GM11168 (cell line): ENCODE data around the gene GJD4.

ENCODE experiments used
- in situ Hi-C: fragments of 300-500 bp; cut with MboI; formaldehyde crosslinking; loops from one replicate; pipeline ENCODE4 v1.12.0; 2022; ENCODE audit warnings: low sequenced_read_pairs; ENCODE audit not compliant: unreplicated experiment

GJD4 gene

GRCh38 chr10:35642035-35642792 lies 37.1 kb downstream of the GJD4 start, which contains the start of gene FZD8:
Gene FZD8 (minus strand): TSS chr10:35642296. CDS start chr10:35641429, 867 bp downstream.
- in situ Hi-C loops, result loop anchor here (25.0 kb wide), 1 partner anchor 1220 kb away; no protein-coding TSS in a partner anchor

GRCh38 chr10:35642793-35643114 lies 37.6 kb downstream of the GJD4 start:
- in situ Hi-C loops, result loop anchor here (25.0 kb wide), 1 partner anchor 1220 kb away; no protein-coding TSS in a partner anchor

GRCh38 chr10:35643151-35644049 lies 38.3 kb downstream of the GJD4 start:
- in situ Hi-C loops, result loop anchor here (25.0 kb wide), 1 partner anchor 1219 kb away; no protein-coding TSS in a partner anchor

- in situ Hi-C loops, result loop anchor here (25.0 kb wide), 1 partner anchor 1218 kb away; no protein-coding TSS in a partner anchor
These were observed 39.2 kb downstream of the GJD4 start for GRCh38 chr10:35644050-35644950.

- in situ Hi-C loops, result no loop called here
These were observed 45.8 kb downstream of the GJD4 start for GRCh38 chr10:35650894-35651293.

- in situ Hi-C loops, result no loop called here
These were observed 47.7 kb downstream of the GJD4 start for GRCh38 chr10:35652824-35653223.

GRCh38 chr10:35657621-35658020 lies 52.5 kb downstream of the GJD4 start:
- in situ Hi-C loops, result no loop called here
